NCI-H146 treated with DMSO at 0.1 percent for 48 hours (cell line): Measurements from ENCODE around the gene IVNS1ABP.
"Not testable (repeated sequence)": the region's sequence is repeated elsewhere in the genome, so short reads cannot be mapped to it uniquely, and the experiment has no call there.

ENCODE experiments used
- DNase-seq: peaks from one replicate; lab custom pipeline; 2025; ENCODE audit not compliant: unreplicated experiment; lab: John Stamatoyannopoulos, UW

Gene IVNS1ABP

DNA sequence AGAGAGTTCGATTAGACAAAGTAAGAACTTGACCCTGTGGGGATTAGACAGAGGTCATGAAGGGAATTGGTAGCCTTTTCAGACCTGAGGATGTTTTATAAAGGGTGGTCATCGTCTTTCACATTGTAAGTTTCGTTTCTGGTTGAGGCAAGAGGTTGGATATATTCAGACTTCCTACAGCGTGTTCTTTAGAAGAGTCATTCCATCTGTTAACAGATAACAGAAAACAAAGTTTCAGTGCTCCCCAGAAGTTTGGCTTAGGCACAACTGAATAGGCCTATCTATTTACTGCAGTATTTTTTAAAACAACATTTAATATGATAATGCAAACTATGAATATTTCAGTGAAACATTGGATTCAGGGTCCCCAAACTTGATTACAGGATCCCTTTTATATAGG is 17.1 kb upstream of the IVNS1ABP start:
- DNase-seq, result no peak

DNA sequence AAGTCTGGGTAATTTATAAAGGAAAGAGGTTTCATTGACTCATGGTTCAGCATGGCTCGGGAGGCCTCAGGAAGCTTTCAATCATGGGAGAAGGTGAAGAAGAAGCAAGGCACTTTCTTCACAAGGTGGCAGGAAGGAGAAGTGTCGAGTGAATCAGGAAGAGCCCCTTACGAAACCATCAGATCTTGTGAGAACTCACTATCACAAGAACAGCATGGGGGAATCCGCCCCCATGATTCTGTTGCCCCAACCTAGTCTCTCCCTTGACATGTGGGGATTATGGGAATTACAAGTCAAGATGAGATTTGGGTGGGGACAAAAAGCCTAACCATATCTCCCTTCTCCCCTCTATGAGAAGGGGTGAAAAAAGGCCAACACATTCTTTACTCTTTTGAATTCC is 11.2 kb upstream of the IVNS1ABP start:
- no peak for DNase-seq

DNA sequence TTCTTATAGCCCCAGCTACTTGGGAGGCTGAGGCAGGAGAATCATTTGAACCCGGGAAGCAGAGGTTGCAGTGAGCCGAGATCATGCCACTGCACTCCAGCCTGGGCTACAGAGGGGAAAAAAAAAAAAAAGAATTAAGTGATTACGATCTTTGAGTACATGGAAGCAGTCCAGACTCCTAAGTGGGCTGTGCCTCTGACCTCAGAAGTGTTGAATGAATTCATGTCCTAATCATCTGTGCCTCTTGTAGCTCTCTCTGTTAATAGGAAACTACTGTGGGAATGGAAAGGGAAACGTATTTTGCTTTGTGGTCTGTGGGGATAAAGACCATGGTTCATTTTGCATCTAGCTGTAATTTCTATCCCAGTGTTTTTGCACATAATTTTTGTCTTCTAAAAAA is 8.4 kb upstream of the IVNS1ABP start:
- DNase-seq, result no peak

DNA sequence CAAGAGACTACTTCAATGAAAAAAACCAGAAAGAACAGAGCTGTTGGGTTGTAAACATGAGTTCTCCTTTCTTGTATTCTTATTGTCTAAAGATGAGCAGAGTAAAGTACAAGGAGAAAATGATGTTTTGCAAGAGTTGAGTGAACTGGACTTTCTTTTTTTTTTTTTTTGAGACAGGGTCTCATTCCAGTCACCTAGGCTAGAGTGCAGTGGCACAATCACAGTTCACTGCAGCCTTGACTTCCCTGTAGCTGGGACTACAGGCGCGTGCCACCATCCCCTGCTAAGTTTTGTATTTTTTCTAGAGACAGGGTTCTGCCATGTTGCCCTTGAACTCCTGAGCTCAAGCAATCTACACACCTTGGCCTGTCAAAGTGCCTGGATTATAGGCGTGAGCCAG is 7.1 kb upstream of the IVNS1ABP start:
- no peak for DNase-seq

DNA sequence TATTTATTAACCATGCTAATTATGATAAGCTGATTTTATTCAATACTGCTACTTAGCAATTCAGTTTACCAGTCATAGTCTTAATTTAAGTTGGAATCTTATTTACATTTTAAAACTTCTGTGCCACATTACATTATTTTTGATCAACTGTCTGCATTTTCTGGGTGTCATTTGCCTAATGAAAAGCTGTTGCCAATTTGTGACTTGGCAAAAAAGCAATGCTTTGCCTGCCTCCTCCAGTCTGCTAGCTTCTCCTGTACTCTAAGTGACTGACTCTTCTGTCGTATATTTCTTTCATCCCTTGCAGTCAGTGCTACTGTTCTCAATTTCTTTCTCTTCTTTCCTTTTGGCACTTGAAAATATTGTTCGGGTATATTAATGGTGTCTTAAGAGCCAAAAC is 5.6 kb upstream of the IVNS1ABP start:
- DNase-seq, result no peak

DNA sequence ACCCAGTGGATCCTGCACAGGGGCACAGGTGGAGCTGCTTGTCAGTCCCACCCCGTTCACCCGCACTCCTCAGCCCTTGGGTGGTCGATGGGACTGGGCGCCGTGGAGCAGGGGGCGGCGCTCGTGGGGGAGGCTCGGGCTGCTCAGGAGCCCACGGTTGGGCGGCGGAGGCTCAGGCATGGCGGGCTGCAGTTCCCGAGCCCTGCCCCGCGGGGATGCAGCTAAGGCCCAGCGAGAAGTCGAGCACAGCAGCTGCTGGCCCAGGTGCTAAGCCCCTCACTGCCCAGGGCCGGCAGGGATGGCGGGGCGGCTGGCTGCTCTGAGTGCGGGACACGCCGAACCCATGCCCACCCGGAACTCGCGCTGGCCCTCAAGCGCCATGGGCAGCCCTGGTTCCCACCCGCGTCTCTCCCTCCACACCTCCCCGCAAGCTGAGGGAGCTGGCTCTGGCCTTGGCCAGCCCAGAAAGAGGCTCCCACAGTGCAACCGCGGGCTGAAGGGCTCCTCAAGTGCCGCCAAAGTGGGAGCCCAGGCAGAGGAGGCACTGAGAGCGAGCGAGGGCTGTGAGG is 4.7 kb upstream of the IVNS1ABP start:
- DNase-seq, result not testable (repeated sequence)

DNA sequence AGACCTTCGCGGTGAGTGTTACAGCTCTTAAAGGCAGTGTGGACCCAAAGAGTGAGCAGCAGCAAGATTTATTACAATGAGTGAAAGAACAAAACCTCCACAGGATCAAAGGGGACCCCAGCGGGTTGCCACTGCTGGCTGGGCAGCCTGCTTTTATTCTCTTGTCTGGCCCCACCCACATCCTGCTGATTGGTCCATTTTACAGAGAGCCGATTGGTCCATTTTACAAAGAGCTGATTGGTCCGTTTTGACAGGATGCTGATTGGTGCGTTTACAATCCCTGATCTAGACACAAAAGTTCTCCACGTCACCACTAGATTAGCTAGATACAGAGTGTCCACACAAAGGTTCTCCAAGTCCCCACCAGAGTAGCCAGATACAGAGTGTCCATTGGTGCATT is 4.1 kb upstream of the IVNS1ABP start:
- DNase-seq, result not testable (repeated sequence)

DNA sequence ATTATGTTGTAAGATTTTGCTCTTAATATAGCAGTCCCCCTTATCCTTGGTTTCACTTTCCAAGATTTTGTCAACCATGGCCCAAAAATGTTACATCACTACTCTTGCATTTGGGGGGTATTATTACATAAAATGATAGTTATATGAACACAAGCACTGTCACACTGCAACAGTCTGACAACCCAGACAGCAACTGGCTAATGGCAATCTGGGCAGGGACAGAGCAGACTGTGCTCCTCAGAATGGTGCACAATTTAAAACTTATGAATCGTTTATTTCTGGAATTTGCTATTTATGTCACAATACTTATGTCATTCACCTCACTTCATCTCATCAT is 2.1 kb upstream of the IVNS1ABP start:
- DNase-seq, result no peak

DNA sequence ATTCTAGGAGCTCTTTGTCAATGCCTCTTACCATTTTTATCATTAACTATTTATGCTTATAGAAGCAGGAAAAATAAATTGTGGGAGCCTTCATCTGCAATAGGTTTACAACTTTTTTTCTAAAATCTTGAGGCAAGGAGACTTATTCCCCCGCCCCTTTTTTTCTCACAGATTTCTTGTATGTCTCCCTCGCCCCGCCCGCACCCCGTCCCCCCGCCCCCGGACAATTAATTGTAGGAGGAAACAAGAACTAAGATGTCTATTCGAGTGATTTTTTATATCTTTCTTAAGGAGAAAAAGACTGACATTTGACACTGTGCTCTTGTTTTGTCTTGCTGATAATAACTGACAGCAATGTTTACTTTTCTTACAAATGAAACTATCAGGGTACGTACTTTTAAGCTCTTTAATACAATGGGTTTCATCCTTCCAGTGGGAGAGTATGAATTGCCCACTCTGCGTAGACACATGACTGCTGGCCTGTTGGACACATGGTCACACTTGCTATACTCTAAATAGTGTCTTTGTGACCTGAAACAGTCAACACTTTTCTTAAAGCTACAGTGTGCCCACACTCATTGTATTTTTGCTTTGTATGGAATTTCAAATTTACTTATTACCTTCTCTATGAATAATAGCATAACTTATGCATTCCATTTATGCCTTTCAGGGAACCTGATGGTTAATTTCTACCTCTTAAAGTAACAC is 1.5 kb upstream of the IVNS1ABP start:
- DNase-seq, result no peak

DNA sequence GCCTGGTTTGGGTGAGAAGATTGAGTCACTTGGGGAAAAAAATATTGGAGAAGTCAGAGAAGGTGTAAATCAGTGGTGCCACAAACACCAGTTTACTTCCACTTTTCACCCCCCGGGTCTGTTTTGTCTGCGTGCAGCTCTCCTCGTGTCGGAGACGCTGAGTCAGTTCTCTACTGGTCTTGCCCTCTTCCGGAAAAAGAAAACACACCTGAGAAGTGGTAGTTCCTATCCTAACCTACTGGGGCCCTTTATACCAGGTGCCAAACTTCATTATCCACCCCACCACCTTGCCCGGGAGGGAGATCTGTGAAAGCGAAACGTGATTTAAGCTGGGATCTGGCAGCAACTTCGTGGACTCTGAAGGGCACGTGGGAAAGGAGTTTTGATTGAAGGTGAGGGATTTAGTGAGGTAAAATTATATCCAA is 855 bp upstream of the IVNS1ABP start:
- peak; percentile 57 for DNase-seq

DNA sequence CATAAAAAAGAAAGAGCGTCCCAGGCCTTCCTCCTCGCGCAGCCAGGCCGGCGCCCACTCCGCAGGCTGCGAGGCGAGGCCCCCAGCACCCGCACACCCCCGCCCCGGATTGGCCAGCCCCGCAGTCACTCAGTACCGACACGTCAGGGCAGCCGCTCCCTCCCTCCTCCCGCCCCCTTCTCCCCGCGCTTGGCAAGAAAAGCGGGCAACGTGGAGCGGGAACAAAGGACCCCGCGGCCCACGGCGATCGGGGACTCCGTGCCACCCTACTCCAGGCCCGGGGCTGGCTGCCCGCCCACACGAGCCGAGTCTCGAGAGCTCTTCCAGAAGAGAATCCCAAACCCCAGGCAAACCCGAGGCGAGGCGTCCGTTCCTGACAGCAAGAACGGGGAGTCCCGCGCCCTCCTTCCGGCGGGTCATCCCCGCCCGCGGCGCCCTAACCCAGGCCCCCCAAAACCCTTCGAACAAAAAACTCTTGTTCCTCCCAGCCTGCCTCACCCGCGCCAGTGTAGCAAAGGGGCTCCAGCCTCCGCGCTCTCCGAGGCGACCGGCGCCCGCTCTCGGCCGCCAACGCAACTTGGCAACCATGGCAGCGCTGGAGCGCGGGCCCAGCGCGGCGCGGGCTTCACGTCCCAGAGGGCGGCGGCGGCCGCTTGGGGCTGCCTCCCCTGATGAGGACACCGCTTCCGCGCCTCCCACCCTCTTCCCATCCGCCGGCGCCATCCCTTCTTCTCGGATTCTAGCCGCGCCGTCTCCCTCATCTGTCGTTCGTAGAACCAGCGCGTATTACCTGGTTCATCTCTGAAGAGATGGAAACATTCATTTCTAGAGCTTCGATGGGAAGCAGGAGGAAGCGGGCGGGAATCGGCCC is 645 bp downstream of the IVNS1ABP start:
- peak; percentile 70 for DNase-seq

DNA sequence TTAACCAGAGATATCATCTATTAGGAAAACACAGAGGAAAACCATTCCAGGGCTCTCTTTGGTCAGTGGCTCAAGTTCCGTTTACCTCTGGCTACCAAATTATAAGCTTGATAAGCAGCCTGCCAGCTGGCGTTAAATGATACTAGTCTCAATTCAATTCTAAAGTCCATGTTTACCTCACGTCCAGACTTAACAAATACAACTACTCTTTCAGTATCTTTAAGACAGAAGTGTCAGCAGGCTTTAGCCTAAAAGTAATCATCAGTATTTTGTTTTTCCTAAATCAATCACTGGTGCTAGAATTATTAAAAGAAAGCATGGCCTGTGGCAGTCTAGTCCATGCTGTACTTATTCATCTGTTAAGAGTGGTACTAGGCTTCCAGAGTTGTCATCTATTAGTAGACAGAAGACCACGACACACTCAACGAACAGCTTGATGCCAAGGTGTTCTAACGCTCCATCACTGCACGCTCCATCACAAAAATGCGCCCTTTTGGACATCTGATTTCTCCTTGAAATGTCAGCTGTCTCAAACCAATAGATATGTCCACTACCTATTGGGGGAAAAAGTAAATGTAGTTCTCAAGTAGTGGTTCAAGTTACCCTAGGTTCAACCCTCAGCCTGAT is 1.5 kb downstream of the IVNS1ABP start:
- DNase-seq, result peak; percentile 17

DNA sequence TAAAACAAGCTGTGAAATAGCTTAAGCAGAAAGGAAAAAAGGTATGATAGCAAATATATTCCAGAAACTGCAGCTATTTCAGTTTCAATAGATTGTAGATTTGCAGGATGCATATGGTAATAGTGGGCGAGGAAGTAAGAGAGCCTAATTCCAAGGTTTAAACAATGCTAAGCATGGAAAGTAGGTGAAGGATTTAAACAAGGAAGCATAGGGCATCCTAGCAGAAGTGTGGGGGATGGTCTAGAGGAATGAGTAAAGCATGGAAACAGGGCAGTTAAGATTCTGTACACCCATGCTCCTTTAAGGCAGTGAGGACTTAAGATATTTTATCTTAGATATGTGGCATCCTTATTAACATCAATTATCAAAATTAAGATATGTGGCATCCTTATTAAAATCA is 2.6 kb downstream of the IVNS1ABP start:
- no peak for DNase-seq

DNA sequence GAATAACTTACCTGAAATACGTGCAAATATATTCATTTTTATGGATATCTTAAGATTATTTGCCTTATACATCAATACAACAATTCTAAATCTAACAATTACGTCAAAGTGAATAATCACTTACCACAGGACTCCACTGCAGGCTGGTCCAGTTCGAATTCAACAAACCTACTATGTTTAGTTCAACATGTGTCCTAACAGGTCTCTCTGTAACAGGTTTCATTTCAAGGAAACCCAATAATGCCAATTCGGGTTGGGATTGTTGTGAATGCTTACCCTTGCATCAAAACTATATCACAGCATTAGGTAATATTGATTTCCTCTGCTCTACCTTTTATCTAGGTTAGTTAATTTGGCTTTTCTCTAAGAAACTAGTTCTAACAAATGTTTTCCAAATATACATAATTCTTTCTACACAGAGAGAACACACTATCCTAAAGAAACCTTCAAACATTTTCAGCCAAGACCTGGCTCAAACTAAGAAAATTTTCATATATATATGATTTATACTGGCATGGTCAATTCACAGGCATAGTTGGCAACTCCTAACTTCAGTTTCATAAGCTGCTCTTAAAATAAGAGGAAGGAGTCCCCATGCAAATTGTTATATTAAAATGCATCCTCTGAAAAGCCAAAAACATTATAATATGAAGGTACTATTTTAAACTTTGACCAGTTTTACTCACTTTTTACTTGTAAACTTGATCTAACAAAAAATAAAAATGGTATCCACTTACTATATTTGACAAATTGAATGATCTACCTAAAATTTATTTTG is 4.5 kb downstream of the IVNS1ABP start:
- no peak for DNase-seq

DNA sequence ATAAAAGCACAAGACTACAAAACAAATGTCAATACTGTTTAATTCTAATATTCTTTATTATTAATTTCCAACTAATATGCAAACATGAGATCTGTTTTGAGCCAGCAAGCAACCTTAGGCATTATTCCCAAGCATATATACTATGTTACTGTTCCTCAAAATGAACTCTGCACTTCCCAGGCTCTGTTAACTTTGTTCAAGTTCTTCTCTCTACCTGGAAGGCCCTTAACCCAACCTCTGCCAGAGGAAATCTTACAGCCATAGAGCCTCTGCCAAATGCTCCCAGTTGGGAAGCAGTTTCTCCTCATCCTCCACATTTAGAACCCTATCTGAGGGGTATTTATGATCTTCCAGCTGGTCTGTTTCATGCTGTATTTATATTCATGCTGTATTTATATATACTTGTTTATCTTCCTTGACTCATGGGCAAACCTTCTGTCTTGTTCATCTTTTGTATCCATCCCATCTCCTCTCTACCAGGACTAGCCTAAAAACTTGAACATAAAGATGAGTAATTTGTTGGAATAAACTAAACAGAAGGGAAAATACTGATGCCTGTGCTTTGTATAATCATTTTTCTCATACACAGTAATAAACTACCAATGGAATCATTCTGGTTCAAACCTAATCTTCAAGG is 5.3 kb downstream of the IVNS1ABP start:
- no peak for DNase-seq

DNA sequence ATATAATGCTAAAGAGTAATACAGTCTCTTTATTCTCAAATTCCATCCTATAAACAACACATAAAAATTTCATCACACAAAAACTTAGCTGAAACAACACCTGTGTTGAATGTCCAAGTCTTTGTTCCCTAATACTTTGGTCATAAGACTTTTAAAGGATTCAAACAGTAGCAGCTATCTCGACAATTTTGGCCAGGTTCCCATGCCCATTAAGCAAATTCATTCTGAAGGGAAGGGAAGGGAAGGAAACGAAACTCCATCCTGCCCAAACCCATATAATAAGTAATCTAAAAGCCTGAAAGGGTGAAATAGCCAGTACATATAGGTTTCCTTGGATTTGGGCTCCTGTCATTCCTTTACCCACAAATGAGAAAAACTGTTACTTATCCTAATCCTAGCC is 7.5 kb downstream of the IVNS1ABP start:
- DNase-seq, result no peak

DNA sequence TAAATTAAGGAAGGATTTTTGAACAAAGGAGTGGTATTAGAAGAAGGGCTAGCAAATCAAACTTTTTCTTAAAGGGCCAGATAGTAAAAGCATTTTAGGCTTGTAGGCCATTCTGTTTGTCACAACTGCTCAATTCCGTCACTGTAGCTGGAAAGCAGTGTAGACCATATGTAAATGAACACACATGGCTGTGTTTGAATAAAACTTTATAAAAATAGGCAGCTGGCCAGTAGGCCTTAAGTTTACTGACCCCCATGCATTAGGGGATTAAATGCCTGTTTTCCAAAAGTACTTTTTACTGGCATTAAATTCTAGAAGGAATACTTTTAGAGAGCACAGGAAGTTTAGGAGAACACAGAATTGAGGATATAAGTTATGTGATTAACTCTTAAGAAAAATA is 8.9 kb downstream of the IVNS1ABP start:
- DNase-seq, result no peak

DNA sequence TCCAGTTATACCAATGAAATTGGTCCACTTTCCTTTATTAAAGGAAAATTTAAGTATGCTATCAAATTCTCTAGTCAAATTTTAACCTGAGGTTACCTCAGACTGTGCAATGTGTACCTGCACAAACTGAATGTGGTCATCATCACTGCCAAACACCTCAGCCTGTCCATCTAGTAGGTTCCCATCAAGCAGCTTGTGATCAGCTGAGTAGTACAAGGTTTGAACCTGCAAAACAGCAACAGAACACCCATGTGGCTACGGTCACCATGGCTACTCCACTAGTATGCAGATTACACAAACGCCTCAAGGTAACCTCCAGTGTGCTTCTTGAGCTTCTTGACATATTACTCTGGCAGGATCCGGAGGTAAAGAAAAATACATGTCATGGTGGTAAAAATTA is 11.6 kb downstream of the IVNS1ABP start:
- no peak for DNase-seq

DNA sequence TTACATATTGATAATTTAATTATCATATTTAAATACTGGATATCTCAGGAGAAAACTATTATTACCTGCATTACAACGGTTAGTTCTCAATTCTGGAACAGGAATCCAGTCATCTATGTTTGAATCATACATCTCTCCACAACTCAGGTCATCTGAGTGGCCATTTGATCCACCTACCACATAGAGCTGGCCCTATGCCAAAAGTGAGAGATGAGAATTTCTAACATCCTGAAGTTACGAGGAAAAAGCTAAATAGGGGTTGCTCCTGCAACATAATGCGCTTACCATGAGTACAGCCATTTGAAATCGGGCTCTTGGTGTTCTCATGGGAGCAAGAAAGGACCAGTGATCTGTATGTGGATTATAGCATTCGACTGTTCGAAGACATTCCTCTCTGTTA is 16.9 kb downstream of the IVNS1ABP start:
- DNase-seq, result no peak

DNA sequence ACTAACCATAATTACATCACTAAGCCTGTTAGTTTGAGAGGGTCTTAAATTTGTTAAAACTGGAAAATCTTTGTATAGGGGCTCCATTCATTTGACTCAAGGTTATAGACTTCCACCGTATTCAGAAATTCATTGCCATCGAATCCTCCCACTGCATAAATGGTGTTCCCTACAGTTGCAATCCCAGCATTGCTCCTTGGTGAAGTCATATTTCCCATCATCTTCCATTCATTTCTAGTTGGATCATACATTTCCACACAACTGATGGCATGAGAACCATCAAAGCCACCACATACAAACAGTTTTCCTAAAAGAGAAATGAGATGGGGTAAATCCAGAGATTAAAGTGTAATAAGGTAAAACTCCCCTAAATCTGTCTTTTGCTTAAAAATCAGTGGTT is 19.1 kb downstream of the IVNS1ABP start:
- DNase-seq, result no peak

DNA sequence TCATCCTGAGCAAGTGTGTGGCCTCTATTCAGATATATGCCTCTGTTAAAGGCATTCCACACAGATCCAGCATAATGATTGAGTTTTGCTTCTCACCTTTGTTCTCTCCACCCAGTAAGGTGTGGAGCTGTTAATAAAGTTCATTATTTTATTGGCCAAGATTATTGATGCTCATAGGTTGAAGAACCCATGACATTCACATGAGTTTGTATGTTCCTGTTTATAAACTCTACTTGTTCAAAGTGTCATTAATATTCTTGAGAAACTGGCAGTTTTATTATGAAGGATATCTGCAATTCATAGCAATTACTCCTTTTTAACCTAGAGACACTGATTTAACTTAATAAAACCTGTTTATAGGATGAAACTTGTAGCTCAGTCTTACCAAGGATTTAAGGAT is 22.0 kb downstream of the IVNS1ABP start:
- DNase-seq, result no peak
